ENCODE measurements around the gene ZNF469. TPM values are rescaled to one million over a fixed set of nuclear protein-coding genes. Genes with fewer than 3 reads are reported as not detected.

The ZNF469 gene
- total RNA-seq, 4 donors from 2014 or later: 0.17 to 0.49 (median 0.40) TPM

GRCh38 chr16:88380099-88380498 is 2.7 kb upstream of the ZNF469 start:
- WGBS, 2 donors: 77 to 93% methylated on average over 7 of the region's 7 CpGs
- H3K4me3 ChIP-seq (ENCODE audit: low read depth, poor library complexity, severe bottlenecking): no peak overlapping the region
- TF ChIP-seq, protein P1, sequence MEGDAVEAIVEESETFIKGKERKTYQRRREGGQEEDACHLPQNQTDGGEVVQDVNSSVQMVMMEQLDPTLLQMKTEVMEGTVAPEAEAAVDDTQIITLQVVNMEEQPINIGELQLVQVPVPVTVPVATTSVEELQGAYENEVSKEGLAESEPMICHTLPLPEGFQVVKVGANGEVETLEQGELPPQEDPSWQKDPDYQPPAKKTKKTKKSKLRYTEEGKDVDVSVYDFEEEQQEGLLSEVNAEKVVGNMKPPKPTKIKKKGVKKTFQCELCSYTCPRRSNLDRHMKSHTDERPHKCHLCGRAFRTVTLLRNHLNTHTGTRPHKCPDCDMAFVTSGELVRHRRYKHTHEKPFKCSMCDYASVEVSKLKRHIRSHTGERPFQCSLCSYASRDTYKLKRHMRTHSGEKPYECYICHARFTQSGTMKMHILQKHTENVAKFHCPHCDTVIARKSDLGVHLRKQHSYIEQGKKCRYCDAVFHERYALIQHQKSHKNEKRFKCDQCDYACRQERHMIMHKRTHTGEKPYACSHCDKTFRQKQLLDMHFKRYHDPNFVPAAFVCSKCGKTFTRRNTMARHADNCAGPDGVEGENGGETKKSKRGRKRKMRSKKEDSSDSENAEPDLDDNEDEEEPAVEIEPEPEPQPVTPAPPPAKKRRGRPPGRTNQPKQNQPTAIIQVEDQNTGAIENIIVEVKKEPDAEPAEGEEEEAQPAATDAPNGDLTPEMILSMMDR (IDR thresholded peaks at IDR 0.05): no peak
- TF ChIP-seq POLR2A (IDR thresholded peaks at IDR 0.05): no peak
- intact Hi-C loops (cut with DNase I; ENCODE audit: low total_unique reads): no loop called here
- no peak for DNase-seq (ENCODE audit: low spot score in 2 of 2)

- WGBS, 2 donors: 74 to 95% methylated on average over 7 of the region's 7 CpGs
- intact Hi-C loops (cut with DNase I; ENCODE audit: low total_unique reads): no loop called here
Measured at GRCh38 chr16:88380619-88381018, 2.1 kb upstream of the ZNF469 start.

DNA sequence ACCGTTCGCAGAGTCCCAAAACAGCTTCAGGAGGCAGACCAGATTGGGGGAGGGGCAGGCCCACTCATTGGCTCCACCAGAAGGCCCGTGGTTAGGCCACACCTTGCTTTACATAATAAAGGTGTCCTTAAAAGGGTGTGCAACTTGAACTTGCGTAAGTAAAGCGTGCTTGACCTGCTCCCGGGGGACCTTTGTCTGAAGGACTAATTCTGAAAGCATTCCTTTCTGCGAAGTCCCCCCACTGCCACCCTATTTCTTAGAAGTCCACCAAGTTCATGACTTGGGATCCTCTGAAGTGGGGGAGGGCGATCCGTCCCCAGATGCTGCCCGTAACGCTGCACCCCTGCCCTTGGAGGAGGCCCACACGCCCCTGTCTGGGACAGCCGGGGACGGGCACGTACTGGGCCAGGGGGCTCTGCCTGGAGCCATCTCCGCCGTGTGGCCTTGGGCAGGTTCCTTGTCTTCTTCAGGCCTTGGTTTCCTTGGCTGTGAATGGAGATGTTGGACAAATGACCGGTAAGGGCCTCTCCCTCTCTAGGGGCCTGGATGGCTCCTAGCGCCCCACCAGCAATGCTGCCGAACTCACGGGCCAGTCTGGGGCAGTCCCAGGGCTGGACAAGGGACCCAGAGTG is 823 bp upstream of the ZNF469 start:
- DNase-seq (ENCODE audit: low spot score in 2 of 2): no peak
- no peak overlapping the region for H3K4me3 ChIP-seq (ENCODE audit: low read depth, poor library complexity, severe bottlenecking)
- 83 to 89% methylated on average over 21 of the region's 21 CpGs for WGBS, 2 donors
- intact Hi-C loops (cut with DNase I; ENCODE audit: low total_unique reads): no loop called here
- TF ChIP-seq POLR2A (IDR thresholded peaks at IDR 0.05): no peak
- TF ChIP-seq, protein P1 (IDR thresholded peaks at IDR 0.05): no peak

More at GRCh38 chr16:88380619-88381018, 2.1 kb upstream of the ZNF469 start:
- DNase-seq (ENCODE audit: low spot score in 2 of 2): no peak
- H3K4me3 ChIP-seq (ENCODE audit: low read depth, poor library complexity, severe bottlenecking): no peak overlapping the region
- TF ChIP-seq, protein P1 (IDR thresholded peaks at IDR 0.05): peak in 1 of 3 donors; percentile 6
- TF ChIP-seq POLR2A (IDR thresholded peaks at IDR 0.05): no peak

GRCh38 chr16:88383401-88384221 is 852 bp downstream of the ZNF469 start:
- intact Hi-C loops (cut with DNase I; ENCODE audit: low total_unique reads): no loop called here
- TF ChIP-seq, protein P1 (IDR thresholded peaks at IDR 0.05): no peak
- TF ChIP-seq POLR2A (IDR thresholded peaks at IDR 0.05): no peak
- H3K4me3 ChIP-seq (ENCODE audit: low read depth, poor library complexity, severe bottlenecking): no peak overlapping the region
- WGBS, 2 donors: 0 to 2% methylated on average over 16 to 24 of the region's 94 CpGs
- DNase-seq (ENCODE audit: low spot score in 2 of 2): no peak

DNA sequence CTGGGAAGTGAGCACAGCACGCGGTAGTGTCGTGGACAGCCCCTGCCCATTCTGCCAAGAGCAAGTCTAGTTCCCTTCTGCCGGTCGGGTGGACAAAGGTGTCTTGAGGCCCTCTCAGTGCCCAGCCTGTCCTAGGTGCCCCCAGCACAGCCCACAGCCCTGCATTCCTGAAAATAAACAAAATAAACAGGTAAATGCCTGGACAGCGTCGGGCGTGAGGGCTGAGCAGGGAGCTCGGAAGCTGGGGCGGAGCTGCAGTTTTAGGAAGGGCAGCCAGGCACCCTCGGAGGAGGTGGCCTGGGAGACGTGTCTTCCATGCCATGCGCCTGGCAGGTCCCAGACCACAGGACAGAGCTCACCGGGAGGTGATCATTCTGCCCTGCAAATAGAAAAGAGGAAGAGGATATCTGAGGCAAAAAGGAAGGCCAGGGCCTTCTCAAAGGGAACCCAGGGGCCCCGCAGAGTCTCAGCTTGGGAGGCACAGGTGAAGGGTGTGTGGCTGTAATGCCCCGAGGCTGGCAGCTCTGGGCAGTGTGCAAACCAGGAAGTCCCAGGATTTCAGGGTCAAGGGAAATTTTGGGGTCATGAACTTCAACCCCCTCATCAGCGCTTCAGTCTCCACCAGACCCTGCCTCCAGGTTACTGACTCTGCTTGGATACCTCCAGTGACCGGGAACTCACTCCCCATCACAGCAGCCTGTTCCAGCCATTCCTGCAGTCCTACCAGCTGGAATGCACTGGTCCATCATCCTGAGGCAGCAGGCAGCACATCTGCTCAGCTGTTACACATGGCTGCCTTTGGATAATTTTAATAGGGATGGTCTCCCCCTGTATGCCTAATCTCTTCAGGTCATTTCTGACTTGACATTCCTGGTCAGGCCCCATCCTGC is 1.7 kb downstream of the ZNF469 start:
- intact Hi-C loops (cut with DNase I; ENCODE audit: low total_unique reads): no loop called here
- TF ChIP-seq POLR2A (IDR thresholded peaks at IDR 0.05): no peak
- TF ChIP-seq, protein P1 (IDR thresholded peaks at IDR 0.05): no peak
- WGBS, 2 donors: 48 to 57% methylated on average over 18 of the region's 18 CpGs
- no peak overlapping the region for H3K4me3 ChIP-seq (ENCODE audit: low read depth, poor library complexity, severe bottlenecking)
- DNase-seq (ENCODE audit: low spot score in 2 of 2): no peak

All from lower leg skin (tissue), 4 donors.